ENCODE data around the gene LSP1.

DNA sequence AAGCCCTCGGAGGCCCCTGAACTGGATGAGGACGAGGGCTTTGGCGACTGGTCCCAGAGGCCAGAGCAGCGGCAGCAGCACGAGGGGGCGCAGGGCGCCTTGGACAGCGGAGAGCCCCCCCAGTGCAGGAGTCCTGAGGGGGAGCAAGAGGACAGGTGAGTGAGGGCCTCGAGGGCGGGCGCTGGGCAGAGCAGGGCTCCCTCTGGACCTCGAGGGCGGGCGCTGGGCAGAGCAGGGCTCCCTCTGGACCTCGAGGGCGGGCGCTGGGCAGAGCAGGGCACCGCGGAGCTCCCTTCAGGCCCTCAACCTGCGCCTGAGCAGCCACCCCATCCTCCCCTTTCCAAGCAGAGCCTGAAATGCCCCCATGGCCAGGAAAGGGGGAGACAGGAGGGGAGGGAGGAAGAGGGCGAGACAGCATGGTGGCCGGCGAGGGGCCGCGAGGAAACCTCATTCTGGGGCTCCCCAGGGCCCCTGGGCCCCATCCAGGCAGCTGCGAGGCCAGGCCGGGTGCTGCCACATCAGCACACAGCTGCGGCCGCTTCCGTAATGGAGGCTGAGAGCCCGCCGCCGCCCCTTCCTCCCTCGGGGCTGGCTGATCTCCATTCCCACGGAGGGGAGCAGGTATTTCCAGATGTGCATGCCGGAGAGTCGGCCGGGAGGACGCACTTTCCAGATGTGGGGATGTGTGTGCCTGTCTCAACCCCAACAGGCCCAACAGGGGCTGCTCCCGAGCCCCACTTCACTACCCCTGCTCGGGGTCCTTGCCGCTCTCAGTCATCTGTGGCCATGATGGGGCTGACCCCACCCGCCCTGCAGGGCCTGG, 28.8 kb downstream of the LSP1 start:
- TF ChIP-seq, protein P1, sequence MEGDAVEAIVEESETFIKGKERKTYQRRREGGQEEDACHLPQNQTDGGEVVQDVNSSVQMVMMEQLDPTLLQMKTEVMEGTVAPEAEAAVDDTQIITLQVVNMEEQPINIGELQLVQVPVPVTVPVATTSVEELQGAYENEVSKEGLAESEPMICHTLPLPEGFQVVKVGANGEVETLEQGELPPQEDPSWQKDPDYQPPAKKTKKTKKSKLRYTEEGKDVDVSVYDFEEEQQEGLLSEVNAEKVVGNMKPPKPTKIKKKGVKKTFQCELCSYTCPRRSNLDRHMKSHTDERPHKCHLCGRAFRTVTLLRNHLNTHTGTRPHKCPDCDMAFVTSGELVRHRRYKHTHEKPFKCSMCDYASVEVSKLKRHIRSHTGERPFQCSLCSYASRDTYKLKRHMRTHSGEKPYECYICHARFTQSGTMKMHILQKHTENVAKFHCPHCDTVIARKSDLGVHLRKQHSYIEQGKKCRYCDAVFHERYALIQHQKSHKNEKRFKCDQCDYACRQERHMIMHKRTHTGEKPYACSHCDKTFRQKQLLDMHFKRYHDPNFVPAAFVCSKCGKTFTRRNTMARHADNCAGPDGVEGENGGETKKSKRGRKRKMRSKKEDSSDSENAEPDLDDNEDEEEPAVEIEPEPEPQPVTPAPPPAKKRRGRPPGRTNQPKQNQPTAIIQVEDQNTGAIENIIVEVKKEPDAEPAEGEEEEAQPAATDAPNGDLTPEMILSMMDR (IDR thresholded peaks at IDR 0.05; ENCODE audit: insufficient read depth, low read length), result no peak
- TF ChIP-seq POLR2AphosphoS5 (IDR thresholded peaks at IDR 0.05; ENCODE audit: low read depth) (no peak), SPI1 (IDR thresholded peaks at IDR 0.05; ENCODE audit: borderline replicate concordance, low read depth) (no peak), GABPA (IDR thresholded peaks at IDR 0.05; ENCODE audit: low read depth) (no peak)
- TF ChIP-seq, protein P2, sequence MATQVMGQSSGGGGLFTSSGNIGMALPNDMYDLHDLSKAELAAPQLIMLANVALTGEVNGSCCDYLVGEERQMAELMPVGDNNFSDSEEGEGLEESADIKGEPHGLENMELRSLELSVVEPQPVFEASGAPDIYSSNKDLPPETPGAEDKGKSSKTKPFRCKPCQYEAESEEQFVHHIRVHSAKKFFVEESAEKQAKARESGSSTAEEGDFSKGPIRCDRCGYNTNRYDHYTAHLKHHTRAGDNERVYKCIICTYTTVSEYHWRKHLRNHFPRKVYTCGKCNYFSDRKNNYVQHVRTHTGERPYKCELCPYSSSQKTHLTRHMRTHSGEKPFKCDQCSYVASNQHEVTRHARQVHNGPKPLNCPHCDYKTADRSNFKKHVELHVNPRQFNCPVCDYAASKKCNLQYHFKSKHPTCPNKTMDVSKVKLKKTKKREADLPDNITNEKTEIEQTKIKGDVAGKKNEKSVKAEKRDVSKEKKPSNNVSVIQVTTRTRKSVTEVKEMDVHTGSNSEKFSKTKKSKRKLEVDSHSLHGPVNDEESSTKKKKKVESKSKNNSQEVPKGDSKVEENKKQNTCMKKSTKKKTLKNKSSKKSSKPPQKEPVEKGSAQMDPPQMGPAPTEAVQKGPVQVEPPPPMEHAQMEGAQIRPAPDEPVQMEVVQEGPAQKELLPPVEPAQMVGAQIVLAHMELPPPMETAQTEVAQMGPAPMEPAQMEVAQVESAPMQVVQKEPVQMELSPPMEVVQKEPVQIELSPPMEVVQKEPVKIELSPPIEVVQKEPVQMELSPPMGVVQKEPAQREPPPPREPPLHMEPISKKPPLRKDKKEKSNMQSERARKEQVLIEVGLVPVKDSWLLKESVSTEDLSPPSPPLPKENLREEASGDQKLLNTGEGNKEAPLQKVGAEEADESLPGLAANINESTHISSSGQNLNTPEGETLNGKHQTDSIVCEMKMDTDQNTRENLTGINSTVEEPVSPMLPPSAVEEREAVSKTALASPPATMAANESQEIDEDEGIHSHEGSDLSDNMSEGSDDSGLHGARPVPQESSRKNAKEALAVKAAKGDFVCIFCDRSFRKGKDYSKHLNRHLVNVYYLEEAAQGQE (IDR thresholded peaks at IDR 0.05; ENCODE audit: insufficient replicate concordance, low read depth), result no peak
